HG03066 (cell line): ENCODE results near the gene TNFRSF8.
"Not testable (repeated sequence)": the region's sequence is repeated elsewhere in the genome, so short reads cannot be mapped to it uniquely, and the experiment has no call there.

Experiments used
- ATAC-seq: cut with Tn5 transposase; IDR thresholded peaks from one replicate; pipeline ENCODE4 v1.9.1; 2021; ENCODE audit warnings: low read depth; ENCODE audit not compliant: unreplicated experiment

TNFRSF8 gene

GRCh38 chr1:12038356-12039163, 24.5 kb upstream of the TNFRSF8 start:
- no peak for ATAC-seq

- ATAC-seq = no peak
Observed at GRCh38 chr1:12039164-12039525, 24.0 kb upstream of the TNFRSF8 start.

- peak; percentile 32 for ATAC-seq
Observed at GRCh38 chr1:12039824-12040456, 23.2 kb upstream of the TNFRSF8 start.

DNA sequence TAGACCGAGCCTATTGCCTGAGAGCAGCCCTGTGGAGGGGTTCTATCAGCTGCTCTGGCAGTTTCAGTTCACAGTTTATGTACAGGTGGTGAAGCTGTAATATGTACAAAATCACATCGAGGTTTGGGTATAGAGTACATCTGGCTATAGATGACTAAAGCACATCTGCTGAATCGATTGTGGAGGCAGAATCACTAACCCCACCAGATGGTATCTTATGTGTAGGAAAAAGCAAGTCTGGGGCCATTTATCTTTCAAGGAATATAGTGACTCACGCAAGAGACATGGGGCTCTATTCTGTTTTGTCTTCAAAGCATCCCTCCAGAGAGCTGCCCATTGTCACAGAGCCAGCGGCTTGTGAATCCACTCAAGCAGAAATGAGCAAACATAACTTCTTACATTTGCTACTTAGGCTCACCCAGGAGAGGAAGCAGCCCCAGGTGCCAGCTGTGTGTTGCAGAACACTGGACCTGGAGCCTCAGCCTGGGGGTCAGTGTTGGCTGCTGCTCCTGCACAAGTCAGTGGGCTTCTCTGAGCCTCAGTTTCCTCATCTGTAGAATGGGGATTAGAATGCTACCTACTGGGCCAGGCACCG, 22.5 kb upstream of the TNFRSF8 start:
- peak; percentile 81 for ATAC-seq

GRCh38 chr1:12044187-12044877, 18.8 kb upstream of the TNFRSF8 start:
- ATAC-seq = not testable (repeated sequence)

DNA sequence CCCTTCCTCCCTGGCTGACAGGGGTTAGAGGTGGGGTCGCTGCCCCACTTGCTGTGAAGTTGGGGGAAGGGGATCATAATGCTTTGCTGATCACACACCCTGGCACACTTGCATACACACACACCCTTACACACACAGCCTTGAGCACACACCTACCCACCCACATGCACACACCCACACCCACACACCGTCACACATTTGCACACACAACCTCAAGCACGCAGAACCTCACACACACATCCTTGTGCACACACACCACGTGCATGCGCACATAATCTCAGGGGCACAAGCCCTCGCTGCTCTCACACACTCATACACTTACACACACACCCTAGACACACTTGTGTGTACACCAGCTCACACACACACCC, 16.4 kb upstream of the TNFRSF8 start:
- no peak for ATAC-seq

DNA sequence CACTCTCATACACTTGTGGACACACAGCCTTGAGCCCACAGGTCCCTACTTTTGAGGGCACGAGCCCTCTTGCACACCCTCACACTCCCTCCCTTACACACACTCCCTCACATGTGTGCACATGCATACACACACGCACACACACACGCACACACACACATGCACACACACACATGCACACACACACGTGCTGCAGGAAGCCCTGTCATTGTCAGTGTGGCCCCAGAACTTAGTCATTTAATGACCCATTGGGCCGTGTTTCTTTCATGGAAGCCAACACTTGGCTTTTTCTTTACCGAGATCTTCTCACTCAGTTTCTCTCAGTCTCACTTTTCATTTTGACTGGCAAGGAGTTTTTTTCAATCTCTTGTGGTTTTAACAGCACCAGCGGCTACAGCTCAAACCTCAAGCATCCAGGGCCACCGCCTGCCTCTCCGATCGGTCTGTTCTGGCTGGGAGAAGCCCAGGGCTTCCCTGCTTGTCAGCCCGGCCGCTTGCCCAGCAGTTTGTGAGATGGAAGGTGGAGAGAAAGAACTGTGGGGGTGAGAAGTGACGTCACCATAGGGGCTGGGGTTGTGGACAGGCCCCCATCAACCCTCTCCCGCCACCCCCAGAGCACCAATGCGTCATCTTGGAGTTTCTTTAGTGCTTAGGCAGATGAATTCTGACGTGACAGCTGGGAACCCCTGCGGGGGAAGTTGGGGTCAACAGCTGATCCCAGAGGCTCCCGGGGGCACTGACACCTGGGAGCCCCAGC, 15.8 kb upstream of the TNFRSF8 start:
- ATAC-seq = peak; percentile 40

DNA sequence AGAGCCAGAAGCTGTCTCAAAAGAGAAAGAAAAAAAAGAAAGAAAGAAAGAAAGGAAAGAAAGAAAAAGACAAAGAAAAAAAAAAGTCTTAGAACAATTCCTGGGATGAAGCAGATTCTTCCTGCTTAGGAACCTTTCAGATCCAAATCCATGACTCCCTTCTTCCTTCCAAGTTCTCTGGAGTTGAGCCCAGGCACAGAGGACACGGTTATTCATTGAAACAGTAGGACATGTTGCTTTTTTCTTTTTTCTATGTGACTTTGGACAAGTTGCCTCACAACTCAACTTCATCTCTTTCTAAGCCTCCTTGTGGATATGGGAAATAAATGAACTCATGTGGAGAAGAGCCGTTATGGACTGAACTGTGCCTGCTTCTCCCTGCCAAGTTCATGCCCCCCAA, 14.7 kb upstream of the TNFRSF8 start:
- no peak for ATAC-seq

- ATAC-seq = no peak
Observed at GRCh38 chr1:12049616-12050015, 13.5 kb upstream of the TNFRSF8 start.

DNA sequence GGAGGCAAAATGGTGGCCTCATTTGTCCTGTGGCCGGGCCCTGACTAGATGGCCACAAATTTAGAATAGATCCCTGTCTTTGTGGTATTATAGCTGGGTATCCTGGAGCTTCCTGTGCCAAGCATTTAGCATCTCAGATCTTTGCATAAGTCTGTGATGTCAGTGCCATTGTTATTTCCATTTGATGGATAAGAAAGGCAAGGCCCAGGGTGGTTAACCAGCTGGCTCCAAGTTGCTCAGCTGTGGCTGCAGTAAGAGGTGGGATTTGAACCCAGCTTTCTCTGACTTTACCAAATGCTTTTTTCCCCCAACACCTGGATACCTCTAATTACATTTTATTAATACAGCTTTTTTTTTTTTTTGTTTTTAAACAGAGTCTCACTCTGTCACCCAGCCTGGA, 11.7 kb upstream of the TNFRSF8 start:
- ATAC-seq = no peak

GRCh38 chr1:12052008-12052573, 11.0 kb upstream of the TNFRSF8 start:
- ATAC-seq = peak; percentile 69

- ATAC-seq = no peak
Observed at GRCh38 chr1:12052997-12053686, 10.0 kb upstream of the TNFRSF8 start.

DNA sequence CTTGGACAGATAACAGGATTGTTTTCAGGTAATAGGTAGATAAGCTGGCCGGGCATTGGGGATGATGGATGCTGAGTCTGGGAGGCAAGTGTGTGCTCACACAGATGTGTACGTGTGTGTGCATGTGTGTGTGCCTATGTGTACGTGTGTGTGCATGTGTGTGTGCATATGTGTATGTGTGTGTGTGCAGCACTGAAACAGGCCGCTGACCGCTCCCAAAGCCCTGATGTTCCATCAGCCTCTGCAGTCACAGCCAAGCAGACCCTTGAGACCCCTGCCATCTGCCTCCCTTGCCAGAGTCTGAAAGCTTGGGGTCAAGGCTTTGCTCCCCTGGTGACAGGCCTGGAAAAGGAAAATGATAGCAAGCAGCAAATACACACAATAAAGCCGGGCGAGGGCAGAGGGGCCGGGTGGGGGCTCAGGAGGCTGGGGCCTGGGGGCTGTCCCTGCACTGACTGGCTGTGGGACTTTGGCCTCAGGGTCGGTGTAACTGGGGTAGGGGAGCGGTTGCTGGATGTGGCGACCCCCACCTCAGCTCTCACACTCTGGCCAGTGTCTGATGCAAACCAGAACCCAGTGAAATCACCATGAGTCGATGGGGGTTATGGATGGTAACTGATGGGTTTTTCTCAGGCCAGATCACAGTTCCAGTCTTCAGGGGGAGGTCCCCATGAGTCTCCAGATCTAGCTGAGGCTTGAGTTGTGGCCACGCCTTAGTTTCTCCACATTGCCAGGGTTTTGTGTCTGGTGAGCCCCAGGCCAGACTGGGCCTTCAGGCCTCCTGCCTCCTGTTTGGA, 9.2 kb upstream of the TNFRSF8 start:
- no peak for ATAC-seq

DNA sequence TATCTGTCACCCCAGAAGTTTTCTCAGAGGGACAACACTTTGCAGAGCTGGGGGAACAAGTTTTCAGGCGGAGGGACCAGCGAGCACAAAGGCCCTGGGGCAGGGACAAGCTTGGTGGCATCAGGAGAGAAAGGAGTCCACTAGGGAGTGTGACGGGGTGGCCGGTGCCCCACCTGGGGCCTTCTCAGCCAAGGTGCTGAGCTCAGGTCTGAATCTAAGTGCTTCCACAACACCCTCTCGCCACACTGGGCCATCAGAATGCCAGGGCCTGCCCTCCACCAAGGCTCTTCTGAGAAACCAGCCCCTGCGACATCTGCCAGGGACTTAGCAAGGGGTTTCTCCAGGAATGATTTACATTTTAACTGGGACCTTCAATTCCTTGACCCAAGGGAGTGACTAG, 7.8 kb upstream of the TNFRSF8 start:
- no peak for ATAC-seq

DNA sequence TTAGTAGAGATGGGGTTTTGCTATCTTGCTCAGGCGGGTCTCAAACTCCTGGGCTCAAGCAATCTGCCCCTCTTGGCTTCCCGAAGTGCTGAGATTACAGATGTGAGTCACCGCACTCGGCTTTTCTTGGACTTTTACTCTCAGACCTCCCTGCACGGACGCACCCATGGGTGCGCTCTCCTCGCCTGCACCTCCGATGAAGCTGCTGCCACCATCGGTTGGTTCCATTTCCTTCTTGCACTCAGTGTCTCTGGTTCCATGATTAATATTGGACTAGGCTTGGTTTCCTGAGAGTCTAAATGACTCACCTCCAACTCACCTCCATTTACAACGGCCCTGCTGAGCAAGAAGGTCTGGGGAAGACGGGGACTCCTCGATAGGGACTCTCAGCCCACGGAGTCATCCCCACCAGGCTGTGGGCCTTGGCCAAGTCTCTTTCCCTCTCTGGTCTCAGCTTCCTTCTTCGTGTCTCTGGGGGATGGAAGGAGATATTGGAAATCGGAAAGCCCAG, 6.7 kb upstream of the TNFRSF8 start:
- no peak for ATAC-seq

DNA sequence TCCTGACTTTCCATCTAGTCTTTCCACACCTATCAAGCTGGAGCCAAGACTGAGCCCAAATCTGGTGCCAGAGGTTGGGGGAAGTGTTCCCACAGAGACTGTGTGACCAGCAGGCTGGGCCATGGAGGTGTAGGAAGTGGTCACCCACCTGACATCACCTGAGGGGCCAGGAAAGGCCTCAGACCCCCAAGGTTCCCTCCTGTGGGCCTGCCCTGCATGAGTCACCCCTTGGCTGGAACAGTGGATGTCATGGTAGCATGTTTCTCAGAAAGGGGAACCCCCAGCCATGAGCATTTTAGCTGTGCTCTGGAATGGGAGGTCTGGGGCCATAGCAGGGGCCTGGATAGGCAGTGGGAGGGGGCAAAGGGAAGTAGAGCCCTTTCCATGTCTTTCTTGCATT, 5.7 kb upstream of the TNFRSF8 start:
- ATAC-seq = no peak

DNA sequence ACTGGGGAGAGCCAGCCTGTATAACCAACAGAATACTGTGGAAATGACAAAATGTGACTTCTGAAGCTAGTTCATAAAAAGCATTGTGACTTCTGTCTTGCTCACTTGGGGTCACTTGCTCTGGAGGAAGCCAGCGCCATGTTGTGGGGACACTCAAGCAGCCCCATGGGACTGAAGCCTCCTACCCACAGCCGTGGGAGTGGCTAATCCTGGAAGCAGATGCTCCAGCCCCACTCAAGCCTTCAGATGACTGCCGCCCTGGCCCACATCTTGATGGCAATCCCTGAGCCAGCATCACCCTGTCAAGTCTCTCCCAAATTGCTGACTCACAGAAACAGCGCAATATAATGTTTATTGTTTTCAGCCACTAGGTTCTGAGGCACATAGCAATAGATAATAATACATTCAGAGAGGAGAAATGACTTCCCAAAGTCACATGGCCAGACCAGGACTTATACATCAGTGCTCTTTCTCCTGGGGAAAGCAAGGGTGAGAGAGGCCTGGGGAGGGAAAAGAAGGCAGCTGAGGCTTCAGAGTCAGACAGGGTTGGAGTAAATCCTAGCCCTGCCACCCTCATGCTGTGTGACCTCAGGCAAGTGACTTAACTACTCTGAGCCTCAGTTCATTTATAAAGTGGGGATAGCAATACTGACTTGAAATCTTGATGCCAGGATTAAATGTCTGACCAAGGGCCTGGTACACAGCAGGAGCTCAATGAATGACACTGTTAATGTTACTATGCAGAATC, 5.0 kb upstream of the TNFRSF8 start:
- no peak for ATAC-seq

DNA sequence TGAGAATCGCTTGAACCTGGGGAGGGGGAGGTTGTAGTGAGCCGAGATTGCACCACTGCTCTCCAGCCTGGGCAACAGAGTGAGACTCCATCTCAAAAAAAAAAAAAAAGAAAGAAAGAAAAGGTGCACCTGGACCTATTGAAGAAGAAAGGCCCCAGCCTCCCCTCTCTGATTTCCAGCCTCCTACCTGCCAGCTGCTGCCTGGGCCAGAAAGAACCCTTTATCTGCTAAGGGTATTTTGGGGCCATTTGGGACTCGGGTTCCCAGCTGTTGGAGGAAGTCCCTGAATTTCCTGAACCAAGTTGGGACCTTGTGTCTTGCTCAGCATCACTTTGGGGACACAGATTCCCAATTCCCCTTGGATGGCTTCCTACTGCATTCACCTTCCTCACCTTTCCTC, 3.9 kb upstream of the TNFRSF8 start:
- no peak for ATAC-seq
